ENCODE measurements around the gene BNIP5.

DNA sequence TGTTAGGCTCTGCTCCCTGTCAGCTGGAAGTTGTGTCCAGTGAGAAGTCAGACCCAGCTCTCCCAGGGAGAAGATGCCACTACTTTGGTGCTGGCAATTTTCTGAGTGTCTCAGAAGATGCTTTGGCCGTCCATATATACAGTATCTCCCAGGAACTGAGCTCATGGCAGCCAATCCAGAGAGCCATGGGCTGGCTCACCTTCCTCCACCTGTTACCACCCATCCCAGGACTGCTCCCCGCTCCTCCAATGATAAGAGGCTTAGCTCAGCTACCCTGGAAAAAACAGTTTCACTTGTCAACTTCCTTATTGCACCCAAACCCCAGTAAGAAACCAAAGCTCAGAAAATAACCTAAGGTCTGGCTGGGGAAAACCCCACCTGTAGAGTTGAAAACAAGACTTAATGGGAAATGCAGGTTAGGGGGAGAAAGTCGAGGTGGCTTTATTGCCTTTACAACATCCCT, at the start of gene BNIP5:
- TF ChIP-seq, protein P1, sequence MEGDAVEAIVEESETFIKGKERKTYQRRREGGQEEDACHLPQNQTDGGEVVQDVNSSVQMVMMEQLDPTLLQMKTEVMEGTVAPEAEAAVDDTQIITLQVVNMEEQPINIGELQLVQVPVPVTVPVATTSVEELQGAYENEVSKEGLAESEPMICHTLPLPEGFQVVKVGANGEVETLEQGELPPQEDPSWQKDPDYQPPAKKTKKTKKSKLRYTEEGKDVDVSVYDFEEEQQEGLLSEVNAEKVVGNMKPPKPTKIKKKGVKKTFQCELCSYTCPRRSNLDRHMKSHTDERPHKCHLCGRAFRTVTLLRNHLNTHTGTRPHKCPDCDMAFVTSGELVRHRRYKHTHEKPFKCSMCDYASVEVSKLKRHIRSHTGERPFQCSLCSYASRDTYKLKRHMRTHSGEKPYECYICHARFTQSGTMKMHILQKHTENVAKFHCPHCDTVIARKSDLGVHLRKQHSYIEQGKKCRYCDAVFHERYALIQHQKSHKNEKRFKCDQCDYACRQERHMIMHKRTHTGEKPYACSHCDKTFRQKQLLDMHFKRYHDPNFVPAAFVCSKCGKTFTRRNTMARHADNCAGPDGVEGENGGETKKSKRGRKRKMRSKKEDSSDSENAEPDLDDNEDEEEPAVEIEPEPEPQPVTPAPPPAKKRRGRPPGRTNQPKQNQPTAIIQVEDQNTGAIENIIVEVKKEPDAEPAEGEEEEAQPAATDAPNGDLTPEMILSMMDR (IDR thresholded peaks at IDR 0.05 in 8 of 11, conservative IDR thresholded peaks at IDR 0.05 in 3 of 11) = no peak
- TF ChIP-seq POLR2A (IDR thresholded peaks at IDR 0.05) (no peak), POLR2AphosphoS5 (IDR thresholded peaks at IDR 0.05) (no peak)

Data from spleen (tissue), 7 donors.